HepG2 (cell line): ENCODE data around the gene PRR15L. TPM values are rescaled to one million over a fixed set of nuclear protein-coding genes. Genes with fewer than 3 reads are reported as not detected.
A peak's percentile ranks its signal among the peaks of the same experiment; 100 is the strongest.

Experiments used
- CENPBD1 ChIP-seq: sonication (generic); formaldehyde crosslinking; IDR thresholded peaks from 2 replicates; pipeline ENCODE4 v1.8.0; 2022; ENCODE audit warnings: missing genetic modification reagents, low read depth, mild to moderate bottlenecking, borderline replicate concordance
- FOXK2 ChIP-seq: fragments of 450-650 bp; IDR thresholded peaks from 2 replicates; pipeline ENCODE4 v1.6.1; 2016
- HDAC1 ChIP-seq: sonication (generic); formaldehyde crosslinking; IDR thresholded peaks from 2 replicates; pipeline ENCODE4 v1.5.1; 2020; ENCODE audit warnings: mild to moderate bottlenecking, missing genetic modification reagents
- MED8 ChIP-seq: sonication (generic); formaldehyde crosslinking; IDR thresholded peaks from 2 replicates; pipeline ENCODE4 v1.8.1; 2023; ENCODE audit warnings: mild to moderate bottlenecking, missing genetic modification reagents; ENCODE audit not compliant: insufficient replicate concordance
- MIER2 ChIP-seq: IDR thresholded peaks from 2 replicates; pipeline ENCODE4 v1.6.1; 2016; ENCODE audit warnings: missing biosample characterization, missing genetic modification reagents
- MTF1 ChIP-seq: sonication (generic); formaldehyde crosslinking; IDR thresholded peaks from 2 replicates; pipeline ENCODE4 v1.5.0; 2020; ENCODE audit warnings: missing genetic modification reagents
- NFE2L2 ChIP-seq: fragments of 150-350 bp; IDR thresholded peaks from 2 replicates; pipeline ENCODE4 v1.6.1; 2014; ENCODE audit warnings: low read length
- NR2F2 ChIP-seq: IDR thresholded peaks from 2 replicates; pipeline ENCODE4 v1.6.1; 2012; ENCODE audit warnings: low read depth, inconsistent platforms, borderline replicate concordance
- RBAK ChIP-seq: sonication (generic); formaldehyde crosslinking; IDR thresholded peaks from 2 replicates; pipeline ENCODE4 v1.5.1; 2020; ENCODE audit warnings: mild to moderate bottlenecking, missing genetic modification reagents
- SRF ChIP-seq: IDR thresholded peaks from 2 replicates; pipeline ENCODE4 v1.6.1; 2011; ENCODE audit warnings: mild to moderate bottlenecking, low read depth, low read length, moderate library complexity
- ZBTB10 ChIP-seq: sonication (generic); formaldehyde crosslinking; IDR thresholded peaks from 2 replicates; pipeline ENCODE4 v1.4.0; 2020; ENCODE audit warnings: missing genetic modification reagents, borderline replicate concordance
- ZBTB7B ChIP-seq: sonication (generic); formaldehyde crosslinking; IDR thresholded peaks from 2 replicates; pipeline ENCODE4 v1.4.0; 2020; ENCODE audit warnings: missing genetic modification reagents
- ZNF280B ChIP-seq: sonication (generic); formaldehyde crosslinking; IDR thresholded peaks from 2 replicates; pipeline ENCODE4 v1.5.0; 2020; ENCODE audit warnings: missing genetic modification reagents, mild to moderate bottlenecking, borderline replicate concordance
- ZNF292 ChIP-seq: sonication (generic); formaldehyde crosslinking; IDR thresholded peaks from 2 replicates; pipeline ENCODE4 v1.8.1; 2022; ENCODE audit warnings: mild to moderate bottlenecking, low read depth, missing genetic modification reagents, borderline replicate concordance
- ZNF44 ChIP-seq: sonication (generic); formaldehyde crosslinking; IDR thresholded peaks from 2 replicates; pipeline ENCODE4 v1.5.1; 2020; ENCODE audit warnings: mild to moderate bottlenecking, missing genetic modification reagents
- ZNF552 ChIP-seq: sonication (generic); formaldehyde crosslinking; IDR thresholded peaks from 2 replicates; pipeline ENCODE4 v1.9.0; 2022; ENCODE audit warnings: missing genetic modification reagents, mild to moderate bottlenecking, borderline replicate concordance
- ZNF556 ChIP-seq: sonication (generic); formaldehyde crosslinking; IDR thresholded peaks from 2 replicates; pipeline ENCODE4 v1.4.0; 2020; ENCODE audit warnings: mild to moderate bottlenecking, missing genetic modification reagents, borderline replicate concordance
- ZNF580 ChIP-seq: IDR thresholded peaks from 2 replicates; pipeline ENCODE4 v1.6.1; 2016; ENCODE audit warnings: low read depth, borderline replicate concordance
- ZNF607 ChIP-seq: sonication (generic); formaldehyde crosslinking; IDR thresholded peaks from 2 replicates; pipeline ENCODE4 v1.5.1; 2020; ENCODE audit warnings: missing genetic modification reagents, mild to moderate bottlenecking, borderline replicate concordance
- ZNF768 ChIP-seq: sonication (generic); formaldehyde crosslinking; IDR thresholded peaks from 2 replicates; pipeline ENCODE4 v1.4.0; 2020; ENCODE audit warnings: missing genetic modification reagents
- ZNF780A ChIP-seq: sonication (generic); formaldehyde crosslinking; IDR thresholded peaks from 2 replicates; pipeline ENCODE4 v1.8.0; 2022; ENCODE audit warnings: mild to moderate bottlenecking, missing genetic modification reagents, moderate library complexity
- polyA plus RNA-seq, 8 experiments: library from polyadenylated mRNA; depleted of rRNA in 3 of 8; stranded (reverse) in 7 of 8; unstranded in 1 of 8; fragments of >200 nt; fragmentation: Illumina TruSeq in 4 of 8; extraction: Trizol in 4 of 8; gene quantifications; 2 replicates each; pipeline versions ENCODE4 v1.2.1 to v1.2.3, GENCODE V29; 2011 to 2016; ENCODE audit warnings: low read depth in 4 of 8, missing spikeins in 1 of 8, mixed read lengths in 1 of 8; ENCODE audit not compliant: insufficient read depth in 1 of 8
- total RNA-seq, 5 experiments: library from RNA; depleted of rRNA; stranded (reverse); fragments of >200 nt; fragmentation: Illumina TruSeq; extraction: Trizol; gene quantifications; 2 replicates each; pipeline ENCODE4 v1.2.3, GENCODE V29; 2016; ENCODE audit warnings: low read depth in 1 of 5
- TF ChIP-seq, protein P1 (sequence below): sonication (generic); formaldehyde crosslinking; IDR thresholded peaks from 2 replicates; pipeline ENCODE4 v1.8.1; 2023; ENCODE audit warnings: missing genetic modification reagents, mild to moderate bottlenecking, borderline replicate concordance
- TF ChIP-seq, protein P2 (sequence below): sonication (generic); formaldehyde crosslinking; IDR thresholded peaks from 2 replicates; pipeline ENCODE4 v1.8.0; 2022; ENCODE audit warnings: missing genetic modification reagents, mild to moderate bottlenecking, inconsistent platforms, borderline replicate concordance

The PRR15L gene
- total and polyA plus RNA-seq, 2 of the 13 experiments (the other 11 are each of a cell fraction or from before 2014, with no cell fraction given), result 0.44 to 2.0 TPM

DNA sequence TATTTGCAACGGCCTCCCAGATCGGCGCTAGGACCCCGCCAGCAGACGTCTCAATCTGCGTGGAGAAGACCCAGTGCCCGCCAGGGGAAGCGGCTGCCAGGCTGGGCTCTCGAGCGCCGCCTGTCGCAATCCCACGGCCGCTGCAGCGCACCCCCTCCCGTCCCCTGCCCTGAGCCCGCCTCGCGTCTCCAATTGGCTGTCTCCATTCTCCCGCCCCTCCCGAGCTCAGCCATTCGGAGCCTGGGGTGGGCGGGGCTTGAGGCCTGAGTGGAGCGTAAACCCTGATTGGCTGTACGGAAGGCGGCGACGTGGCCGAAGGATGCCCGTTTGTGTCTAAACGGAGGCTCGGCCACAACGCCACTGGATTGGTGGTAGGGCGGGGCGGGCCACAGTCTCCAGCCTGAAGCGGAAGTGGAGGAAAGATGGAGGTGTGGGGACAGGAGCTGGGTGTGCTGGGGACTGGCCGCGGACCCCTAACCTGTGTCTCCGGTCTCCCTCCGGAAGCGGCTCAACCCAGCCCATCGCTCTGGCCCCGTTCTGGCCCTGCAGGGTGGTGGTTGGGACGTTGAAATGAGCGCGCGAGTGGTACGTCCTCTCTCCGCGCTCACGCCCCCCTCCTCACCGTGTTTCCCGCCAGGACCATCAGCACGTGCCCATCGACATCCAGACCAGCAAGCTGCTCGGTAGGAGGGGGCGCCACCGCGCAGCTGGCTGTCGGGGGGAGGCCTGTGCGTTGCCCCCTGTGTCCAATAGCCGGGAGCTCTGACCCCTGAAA lies 13.2 kb upstream of the PRR15L start, which contains the start of gene CDK5RAP3 (continued):
- TF ChIP-seq, protein P1, sequence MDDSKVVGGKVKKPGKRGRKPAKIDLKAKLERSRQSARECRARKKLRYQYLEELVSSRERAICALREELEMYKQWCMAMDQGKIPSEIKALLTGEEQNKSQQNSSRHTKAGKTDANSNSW, result peak; percentile 92
- TF ChIP-seq ZNF292 (CRISPR knock-in tag), result peak; percentile 87
- no peak for TF ChIP-seq CENPBD1 (CRISPR knock-in tag)
- peak; percentile 94; the same call in 1 of the 2 replicates for TF ChIP-seq ZNF556
- no peak for TF ChIP-seq FOXK2
- peak; percentile 87 for TF ChIP-seq ZNF580
- no peak; the same call in 1 of the 2 replicates for TF ChIP-seq ZBTB10 (CRISPR knock-in tag)
- TF ChIP-seq RBAK (CRISPR knock-in tag), result peak; percentile 78
- peak; percentile 95 for TF ChIP-seq ZNF607 (CRISPR knock-in tag)
- TF ChIP-seq ZNF552 (CRISPR knock-in tag), result peak; percentile 98
- TF ChIP-seq HDAC1 (CRISPR knock-in tag), result peak; percentile 79
- TF ChIP-seq NFE2L2, result 0 out of 2 replicates have a peak, but pooled peaks have one; percentile 2
- TF ChIP-seq, protein P2, sequence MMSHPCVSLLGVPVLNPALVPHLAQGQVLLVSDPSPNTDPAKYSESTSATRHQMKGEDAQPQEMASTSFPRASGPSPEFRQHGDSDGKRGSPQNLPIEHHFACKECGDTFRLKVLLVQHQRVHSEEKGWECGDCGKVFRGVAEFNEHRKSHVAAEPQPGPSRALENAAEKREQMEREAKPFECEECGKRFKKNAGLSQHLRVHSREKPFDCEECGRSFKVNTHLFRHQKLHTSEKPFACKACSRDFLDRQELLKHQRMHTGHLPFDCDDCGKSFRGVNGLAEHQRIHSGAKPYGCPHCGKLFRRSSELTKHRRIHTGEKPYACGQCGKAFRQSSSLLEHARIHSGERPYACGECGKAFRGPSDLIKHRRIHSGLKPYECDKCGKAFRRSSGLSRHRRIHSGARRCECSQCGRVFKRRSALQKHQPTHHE, result peak; percentile 66
- no peak for TF ChIP-seq MED8 (CRISPR knock-in tag)
- 0 out of 2 replicates have a peak, but pooled peaks have one; percentile 62 for TF ChIP-seq ZNF780A (CRISPR knock-in tag)
- TF ChIP-seq SRF, result no peak; the same call in 1 of the 2 replicates
- no peak; the same call in 1 of the 2 replicates for TF ChIP-seq NR2F2
- TF ChIP-seq ZNF280B, result peak; percentile 95
- TF ChIP-seq MTF1, result no peak
- TF ChIP-seq ZNF44 (CRISPR knock-in tag), result peak; percentile 97; the same call in 1 of the 2 replicates
- TF ChIP-seq ZNF768 (CRISPR knock-in tag), result peak; percentile 79; the same call in 1 of the 2 replicates
- TF ChIP-seq MIER2 (CRISPR knock-in tag), result peak; percentile 75; the same call in 1 of the 2 replicates
- no peak; the same call in 1 of the 2 replicates for TF ChIP-seq ZBTB7B (CRISPR knock-in tag)
